Cardiac fibroblast (primary cell): Measurements from ENCODE around the gene BCLAF1.

Experiments used
- DNase-seq, 2 donors: peaks; one replicate each; pipeline versions ENCODE4 v3.0.0 to v3.0.0-alpha.2; 2010; ENCODE audit warnings: low read depth in 2 of 2
- H3K4me3 ChIP-seq, 2 donors: replicated peaks in 1 of 2; 1 replicate in 1 of 2; 2 replicates in 1 of 2; pipeline ENCODE4 v1.5.1; 2011; ENCODE audit warnings: low read depth in 2 of 2, low read length in 2 of 2, mild to moderate bottlenecking in 2 of 2, moderate library complexity in 1 of 2
- CTCF ChIP-seq: IDR thresholded peaks from one replicate; pipeline ENCODE4 v1.5.1; 2011; ENCODE audit warnings: low read depth, mild to moderate bottlenecking, low read length, inconsistent platforms

BCLAF1 gene

GRCh38 chr6:136323431-136324112 is 33.9 kb upstream of the BCLAF1 start:
- H3K4me3 ChIP-seq: no peak overlapping the region
- DNase-seq: peak in 1 of 2 donors; percentile 46
- no peak for TF ChIP-seq CTCF

- no peak overlapping the region for H3K4me3 ChIP-seq
- no peak for DNase-seq
- no peak for TF ChIP-seq CTCF
These were observed 30.1 kb upstream of the BCLAF1 start for GRCh38 chr6:136319732-136320131.

- TF ChIP-seq CTCF: no peak
- no peak for DNase-seq
- no peak overlapping the region for H3K4me3 ChIP-seq
These were observed 29.0 kb upstream of the BCLAF1 start for GRCh38 chr6:136318676-136319075.

GRCh38 chr6:136317971-136318370 is 28.3 kb upstream of the BCLAF1 start:
- no peak overlapping the region for H3K4me3 ChIP-seq
- no peak for DNase-seq
- no peak for TF ChIP-seq CTCF

GRCh38 chr6:136317021-136317694 is 27.5 kb upstream of the BCLAF1 start:
- TF ChIP-seq CTCF: peak; percentile 91
- no peak overlapping the region for H3K4me3 ChIP-seq
- peak; percentile 76 to 82 for DNase-seq

- no peak for TF ChIP-seq CTCF
These were observed 25.9 kb upstream of the BCLAF1 start for GRCh38 chr6:136315594-136315993.

GRCh38 chr6:136312975-136313374 is 23.3 kb upstream of the BCLAF1 start:
- H3K4me3 ChIP-seq: no peak overlapping the region
- no peak for DNase-seq
- TF ChIP-seq CTCF: no peak

More at GRCh38 chr6:136315594-136315993, 25.9 kb upstream of the BCLAF1 start:
- no peak for DNase-seq
- no peak overlapping the region for H3K4me3 ChIP-seq
